Femur (tissue), 1 donor: ENCODE results near the gene TPRG1.
A peak's percentile ranks its signal among the peaks of the same experiment; 100 is the strongest.

Experiments used
- DNase-seq: peaks from one replicate; pipeline ENCODE4 v3.0.0-alpha.2; 2017

The TPRG1 gene

DNA sequence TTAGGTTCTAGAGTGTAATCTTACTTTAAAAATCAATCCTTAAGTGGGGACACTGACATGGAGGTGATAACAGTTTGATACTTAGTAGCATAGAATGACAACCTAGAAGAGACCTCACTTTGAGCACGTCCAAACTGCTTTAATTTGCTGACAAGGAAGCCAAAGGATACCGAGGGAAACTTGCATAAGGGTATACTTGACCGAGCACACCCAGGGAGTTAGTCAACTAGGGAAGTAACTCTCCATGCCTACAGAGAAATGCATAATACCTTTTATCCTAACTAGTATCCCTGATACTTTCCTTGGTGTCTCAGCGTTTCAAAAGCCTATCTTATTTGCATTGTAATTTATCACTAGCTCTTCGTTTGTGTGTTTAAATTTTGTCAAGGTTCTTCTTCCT, 5.5 kb upstream of the TPRG1 start:
- no peak for DNase-seq

DNA sequence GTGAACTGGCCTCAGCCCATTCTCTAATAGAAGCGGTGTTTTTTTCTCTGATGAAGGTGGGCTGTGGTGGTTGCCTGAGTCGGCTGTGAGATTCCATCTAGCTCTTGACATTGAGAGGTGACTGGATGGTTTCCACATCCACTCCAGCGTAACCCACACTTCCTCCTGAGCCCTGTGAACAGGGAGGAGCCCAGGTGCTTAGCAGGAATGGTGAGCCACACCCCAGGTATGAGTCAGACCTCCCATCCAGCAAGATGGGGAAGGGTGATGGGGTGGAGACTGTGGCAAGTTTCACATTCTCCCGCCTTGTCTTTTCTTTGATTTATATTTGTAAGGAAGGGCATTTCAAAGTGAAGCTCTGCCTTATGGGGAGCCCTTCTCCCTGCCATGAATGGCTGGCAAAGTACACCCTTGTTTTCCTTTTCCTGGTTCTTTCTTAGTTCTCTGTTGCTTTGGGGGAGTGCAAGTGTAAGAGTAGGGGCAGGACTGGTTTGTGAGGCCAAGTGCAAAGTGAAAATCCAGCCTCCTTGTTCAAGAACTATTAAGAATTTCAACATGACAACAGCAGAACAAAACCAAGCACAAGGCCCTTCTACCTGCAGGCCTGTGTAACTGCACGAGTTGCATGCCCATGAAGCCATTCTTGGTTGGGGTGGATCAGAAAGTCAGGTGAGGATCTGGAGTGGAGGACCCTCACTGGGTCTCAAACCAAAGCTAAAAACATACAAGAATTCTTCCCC, 4.6 kb upstream of the TPRG1 start:
- no peak for DNase-seq

DNA sequence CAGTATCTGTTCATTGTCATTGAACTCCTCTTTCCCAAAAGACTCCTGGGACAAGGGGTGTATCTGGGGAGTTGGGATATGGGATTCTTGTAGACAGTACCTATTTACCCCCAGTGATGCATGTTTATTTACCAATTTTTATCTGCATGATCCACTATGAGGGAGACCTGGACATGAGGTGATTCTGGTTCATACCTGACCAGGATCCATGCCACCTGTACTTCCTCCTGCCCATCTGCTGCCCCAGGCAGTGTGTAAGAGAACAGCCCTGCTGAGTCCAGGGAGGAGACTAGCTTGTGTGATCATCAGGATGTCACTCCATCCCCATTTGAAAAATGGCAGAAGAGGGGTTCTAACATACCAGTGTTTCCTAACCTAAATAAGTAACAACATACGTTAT, 3.1 kb upstream of the TPRG1 start:
- no peak for DNase-seq

DNA sequence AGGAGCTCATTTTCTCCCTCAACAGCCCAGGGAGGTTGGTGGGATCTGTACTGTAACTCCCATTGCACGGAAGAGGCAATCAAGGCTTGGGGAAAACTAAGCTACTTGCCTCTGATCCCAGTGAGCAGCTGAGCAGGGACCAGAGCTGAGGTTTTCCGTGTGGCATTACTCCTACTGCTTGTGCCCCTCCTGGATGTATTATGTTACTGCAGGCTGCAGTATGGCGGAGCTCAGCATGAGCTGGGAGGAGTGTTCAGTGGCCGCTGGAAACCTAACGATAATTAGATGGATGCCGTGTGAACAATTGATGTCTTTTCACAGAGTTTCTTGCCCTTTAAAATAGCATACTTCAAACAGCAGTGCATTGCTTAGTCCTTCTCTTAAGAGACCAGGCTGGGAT, 2.0 kb upstream of the TPRG1 start:
- no peak for DNase-seq

DNA sequence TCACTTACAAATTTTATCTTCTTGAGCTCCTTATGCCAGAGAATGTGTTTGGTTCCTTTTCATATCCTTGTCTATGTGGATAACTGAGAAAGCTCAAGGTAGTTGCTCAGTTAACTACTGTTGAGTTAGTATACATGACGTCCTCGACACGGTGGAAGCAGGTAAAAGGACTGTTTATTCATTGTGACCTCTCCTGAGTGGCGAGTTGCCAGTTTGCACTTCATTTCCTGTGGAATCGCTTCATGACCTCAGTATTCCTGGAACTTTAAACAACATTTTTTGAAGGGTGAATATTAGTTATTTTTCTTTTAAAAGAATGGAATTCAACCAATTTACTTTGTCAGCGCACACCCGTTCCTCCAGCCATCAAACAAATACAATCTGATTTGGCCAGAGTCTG, 1.2 kb upstream of the TPRG1 start:
- no peak for DNase-seq

DNA sequence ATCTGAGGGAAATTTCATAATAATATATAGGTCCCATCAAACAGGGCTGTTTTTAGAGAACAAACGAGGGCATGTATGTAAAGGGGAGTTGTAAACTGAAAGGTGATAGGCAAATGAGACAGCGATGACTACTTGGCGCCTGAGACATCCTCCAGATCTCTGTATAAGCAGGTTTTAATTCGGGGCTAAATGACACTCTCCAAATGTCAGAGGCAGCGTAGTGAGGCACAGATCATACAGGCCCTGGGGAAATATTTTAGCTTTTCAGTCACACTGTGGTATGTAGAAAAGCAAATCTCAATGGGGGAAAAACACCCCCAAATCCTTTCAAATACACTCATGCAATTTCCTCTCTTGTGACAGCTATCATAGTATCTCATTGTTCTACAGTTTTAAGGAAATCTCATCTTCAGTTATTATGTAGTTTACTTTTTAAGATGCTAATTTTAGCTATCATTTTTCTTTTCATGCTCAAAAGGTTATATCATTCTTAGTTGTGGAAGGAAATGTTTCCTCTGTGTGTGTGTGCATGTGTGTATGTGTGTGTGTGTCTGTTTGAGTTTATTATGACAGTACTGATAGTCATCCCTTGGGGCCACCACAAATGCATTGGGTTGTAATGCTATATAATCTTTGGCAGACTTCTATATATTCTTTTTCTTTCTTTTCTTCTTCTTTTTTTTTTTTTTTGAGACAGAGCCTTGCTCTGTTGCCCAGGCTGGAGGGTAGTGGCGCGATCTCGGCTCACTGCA, 1.1 kb downstream of the TPRG1 start:
- no peak for DNase-seq

DNA sequence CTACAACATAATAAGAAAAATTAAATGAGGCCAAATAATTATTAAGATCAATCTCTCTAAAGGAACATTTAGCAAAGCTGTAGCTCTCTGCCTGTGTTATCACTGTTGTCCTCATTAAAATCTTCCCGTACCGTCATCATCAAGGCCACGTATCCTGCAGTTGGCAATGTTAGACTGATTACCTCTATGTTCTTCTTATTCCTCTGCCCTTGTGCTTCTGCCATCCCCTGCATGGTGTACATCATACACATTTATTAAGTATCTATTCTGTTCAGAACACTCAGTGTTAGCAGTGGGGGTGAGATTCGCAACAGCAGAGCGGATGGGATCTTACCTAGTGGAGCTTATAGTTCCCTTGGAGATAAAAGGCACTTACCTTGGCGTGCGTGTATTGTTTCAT, 12.8 kb downstream of the TPRG1 start:
- no peak for DNase-seq

DNA sequence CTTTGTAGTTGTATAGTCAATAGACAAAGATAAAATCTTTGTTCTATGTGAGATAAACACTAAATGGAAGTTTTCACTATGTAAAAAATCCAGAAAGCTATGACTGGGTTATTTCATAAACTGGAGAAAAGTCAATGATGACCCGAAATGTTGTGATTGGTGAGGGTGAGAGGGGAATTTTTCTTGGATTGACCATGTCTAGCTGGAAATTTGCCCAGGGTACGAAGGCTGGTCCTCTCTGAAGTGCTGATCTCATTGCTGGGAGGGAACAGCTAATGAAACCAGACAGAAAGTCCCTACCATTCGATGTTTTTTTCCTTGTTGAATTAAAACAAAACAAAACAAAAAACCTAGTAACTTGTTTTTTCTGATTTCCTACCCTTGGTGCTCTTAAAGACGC, 14.3 kb downstream of the TPRG1 start:
- DNase-seq: peak; percentile 21

DNA sequence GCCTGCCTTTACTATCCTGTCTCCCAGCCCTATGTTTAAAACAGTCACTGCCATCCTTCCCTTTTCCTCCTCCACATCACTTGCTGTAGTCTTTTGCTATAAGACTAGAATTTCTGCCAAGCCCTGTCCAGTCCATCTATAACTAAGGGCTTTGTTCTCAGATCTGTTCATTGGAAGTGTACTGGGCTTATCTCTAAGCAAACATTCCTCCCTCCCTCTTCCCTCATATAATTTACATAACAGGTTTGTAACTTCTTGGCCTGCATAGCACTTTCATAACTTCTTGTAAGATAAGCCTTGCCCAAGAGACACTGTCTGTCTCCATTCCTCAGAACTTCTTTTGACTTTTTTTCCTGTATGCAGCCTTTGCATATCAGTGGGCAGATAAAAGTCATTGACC, 16.7 kb downstream of the TPRG1 start:
- DNase-seq: no peak

DNA sequence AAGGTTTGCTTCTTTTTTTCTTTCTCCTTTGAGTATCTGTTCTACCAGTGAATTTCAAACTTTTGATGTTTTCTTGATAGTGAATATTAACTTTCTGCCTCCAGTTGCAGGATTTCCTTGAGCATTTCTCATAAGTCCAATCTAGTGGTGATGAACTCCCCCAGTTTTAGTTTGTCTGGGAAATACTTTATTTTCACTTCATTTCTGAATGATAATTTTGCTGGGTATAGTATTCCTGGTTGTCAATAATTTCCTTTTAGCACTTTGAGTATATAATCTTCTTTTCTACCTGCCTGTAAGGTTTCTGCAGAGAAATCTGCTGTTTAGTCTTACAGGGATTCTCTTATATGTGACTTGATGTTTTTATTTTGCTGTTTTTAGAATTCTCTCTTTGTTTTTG, 21.0 kb downstream of the TPRG1 start:
- DNase-seq: no peak

DNA sequence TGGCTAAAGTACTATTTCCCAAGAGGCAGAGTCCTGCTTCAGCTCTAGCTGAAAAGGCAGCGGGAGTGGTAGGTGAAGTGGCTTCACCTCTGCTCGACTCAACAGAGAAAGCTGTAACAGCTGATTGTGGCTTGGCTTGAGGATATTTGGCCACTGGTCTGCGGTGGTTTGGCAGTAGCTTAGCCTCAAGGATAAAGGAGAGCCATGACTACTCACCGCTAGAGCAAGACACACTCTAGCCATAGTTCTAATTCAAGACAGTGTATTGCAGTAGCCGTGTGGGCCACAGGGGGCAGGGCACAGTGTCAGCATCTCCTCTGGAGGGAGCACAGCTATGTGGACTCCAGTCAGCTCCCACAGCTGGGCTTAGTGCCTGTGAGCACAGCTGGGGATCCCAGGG, 23.5 kb downstream of the TPRG1 start:
- DNase-seq: no peak

DNA sequence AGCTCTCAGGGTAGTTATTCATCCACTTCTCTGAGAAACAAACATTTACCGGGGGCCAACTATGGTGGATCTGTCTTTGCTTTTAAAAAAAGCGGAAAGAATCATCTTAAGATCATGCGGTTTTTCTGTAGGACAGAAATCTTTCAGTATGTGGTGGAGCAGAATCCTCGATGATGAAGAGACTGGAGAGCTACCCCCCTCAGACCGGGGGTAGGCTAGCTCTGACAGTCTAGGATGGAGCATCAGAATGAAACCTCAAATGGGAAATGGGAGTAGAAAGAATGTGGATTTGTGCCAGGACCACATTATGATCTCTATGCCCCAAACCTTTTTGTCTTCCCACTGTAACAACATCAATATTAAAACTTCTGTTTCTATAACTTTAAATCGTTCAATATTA, 30.3 kb downstream of the TPRG1 start:
- no peak for DNase-seq

DNA sequence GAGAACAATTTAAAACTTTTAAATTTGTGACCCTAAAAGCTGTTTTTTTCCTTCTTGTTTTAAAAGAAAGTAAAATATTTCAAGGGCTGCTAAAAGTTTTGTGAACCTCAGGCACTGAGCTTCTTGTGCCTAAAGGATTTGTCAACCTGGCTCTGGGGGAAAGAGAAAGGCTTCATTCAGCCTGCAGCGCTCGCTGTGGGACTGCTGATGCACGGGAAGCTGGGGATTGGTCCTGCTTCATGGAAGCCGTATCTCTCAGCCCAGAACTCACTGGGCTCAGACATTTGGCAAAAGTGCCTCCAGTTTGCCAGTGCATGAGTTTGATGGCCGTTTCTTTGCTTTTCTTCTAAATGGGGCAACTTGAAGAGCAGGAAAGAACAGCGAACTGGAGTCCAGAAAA, 30.8 kb downstream of the TPRG1 start:
- DNase-seq: no peak

DNA sequence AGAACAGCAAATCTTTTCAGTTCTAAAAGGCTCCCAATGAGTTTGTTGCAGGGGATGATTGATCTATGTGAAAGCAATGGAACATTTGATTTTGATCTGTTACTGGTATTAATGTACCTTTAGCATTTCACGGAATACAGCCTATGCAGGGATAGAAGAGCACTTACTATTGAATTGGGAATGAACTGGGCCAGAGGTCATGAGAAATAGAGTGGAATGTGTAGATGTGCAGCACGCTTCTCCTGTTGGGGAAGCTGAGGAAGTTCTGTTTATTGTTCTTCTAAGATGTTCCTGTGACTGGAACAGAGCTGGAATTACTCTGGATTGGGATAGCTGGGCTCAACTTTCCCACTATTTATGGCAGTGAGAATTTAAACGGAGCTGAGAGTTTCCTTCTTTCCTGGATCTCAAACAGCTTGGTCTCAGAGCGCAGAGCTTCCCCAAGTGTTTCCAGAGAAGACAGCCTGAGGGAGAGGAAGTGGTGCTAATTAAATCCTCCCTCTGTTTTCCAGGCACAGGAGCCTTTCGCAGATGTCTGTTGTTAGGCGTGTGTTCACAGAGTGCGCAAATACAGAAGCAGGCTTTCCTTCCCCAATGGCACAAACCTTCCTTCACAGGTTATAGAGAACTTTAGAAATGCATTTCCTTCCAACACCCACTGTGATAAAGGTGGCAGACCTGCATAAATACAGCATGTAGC, 32.5 kb downstream of the TPRG1 start:
- no peak for DNase-seq

DNA sequence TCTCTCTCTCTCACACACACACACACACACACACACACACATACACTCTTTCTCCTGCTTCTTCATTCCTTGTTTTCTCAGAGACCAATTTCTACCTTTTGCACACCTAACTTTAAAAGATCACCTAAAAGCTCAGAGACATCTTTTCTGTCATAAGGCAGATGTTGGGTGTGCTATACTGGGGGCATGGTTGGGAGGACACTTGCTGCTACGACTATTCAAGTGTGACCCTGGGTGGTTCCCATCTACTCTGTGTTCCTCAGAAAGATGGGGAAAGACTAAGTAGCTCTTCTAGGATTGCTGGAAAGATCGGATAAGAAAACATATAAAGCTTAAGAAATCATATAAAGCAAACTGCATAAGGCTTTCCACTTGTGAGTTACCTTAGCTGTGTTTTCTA, 33.2 kb downstream of the TPRG1 start:
- DNase-seq: no peak

DNA sequence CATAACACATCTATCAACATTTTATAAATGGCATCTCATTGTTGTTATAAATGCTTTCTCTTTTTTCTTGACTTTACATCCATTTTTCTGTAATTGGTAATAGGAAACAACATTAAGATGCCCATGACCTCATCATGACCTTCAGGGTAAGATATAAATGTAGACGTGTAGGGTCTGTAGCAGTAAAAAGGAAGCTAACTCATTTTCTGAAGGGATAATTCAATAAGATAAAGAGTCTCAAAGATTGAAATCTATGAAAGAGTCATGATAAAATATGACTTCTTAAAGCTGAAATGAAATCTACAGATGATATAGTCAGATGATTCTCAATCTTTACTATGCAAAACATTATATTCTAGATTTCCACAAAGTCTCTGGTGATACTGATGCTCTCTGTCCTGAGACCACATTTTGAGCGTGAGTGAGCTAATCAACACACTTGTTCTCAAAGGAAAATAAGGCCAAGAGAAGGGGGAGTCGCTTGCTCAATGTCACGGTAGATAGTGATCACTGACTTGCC, 38.5 kb downstream of the TPRG1 start:
- no peak for DNase-seq

DNA sequence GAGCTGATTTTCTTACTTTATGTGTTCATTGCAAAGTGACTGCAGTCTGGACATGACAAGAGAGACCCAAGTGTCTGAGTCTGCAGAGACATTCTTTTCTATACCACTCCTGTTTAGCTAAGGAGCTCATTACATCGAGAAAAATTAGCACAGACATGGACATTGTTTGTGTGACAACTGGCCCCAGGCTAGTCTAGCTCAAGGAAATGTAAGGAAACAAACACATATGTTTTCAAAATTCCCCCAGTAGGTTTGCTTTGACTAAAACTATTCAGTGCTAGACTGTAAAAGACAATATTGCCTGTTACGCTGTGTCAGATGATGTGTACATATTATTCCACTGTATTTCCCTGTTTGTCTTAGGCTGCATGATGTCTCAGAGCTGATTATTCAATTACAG, 40.9 kb downstream of the TPRG1 start:
- DNase-seq: no peak

DNA sequence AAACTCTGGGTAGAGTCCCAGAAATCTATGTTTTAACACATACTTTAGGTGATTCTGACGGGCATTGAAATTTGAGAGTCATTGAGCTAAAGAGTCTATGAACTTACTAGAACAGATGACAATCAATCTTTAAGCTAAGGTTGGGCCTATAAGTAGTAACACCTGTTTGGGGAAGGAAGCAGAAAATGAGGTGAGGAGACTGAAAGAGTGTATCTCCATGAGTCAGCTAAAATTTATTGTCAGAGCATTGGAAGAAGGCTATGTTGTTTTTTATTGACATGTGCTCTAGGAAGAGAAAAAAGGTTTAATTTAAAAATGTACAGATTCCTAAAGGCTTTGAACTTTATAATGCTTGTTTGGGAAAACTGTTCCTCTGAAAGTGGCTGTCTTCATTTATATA, 42.9 kb downstream of the TPRG1 start:
- no peak for DNase-seq

DNA sequence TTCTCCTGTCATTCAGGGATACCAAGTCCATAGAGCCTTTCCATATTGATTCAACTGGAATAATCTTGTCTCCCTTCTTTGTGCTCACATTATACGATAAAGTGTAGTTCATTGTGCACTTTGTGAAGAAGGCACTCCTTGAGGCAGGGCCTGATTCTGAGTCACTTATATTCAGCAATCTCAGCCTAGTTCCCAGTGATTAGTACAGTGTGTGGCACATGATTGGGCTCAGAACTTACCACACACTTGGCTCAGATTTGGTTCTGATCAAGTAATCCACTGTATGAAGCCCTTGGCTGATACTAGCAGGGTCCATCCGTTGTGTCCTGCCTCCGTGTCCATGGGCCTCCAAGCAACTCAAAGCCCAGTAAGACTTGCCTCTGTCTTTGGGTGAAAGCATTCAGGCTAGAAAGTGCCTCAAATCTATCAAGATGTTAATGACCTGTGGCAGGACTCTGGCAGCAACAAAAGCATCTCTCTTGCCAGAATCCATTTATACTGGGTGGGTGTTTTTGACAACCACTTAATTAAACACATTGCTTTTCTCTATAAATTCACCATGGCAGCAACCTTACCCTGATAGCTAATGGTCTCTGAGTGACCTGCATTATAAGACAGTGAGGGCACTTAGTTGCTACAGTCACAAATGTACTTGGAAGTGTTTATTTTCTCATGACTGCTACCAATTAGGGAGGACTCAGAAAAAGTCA, 51.3 kb downstream of the TPRG1 start:
- DNase-seq: no peak

DNA sequence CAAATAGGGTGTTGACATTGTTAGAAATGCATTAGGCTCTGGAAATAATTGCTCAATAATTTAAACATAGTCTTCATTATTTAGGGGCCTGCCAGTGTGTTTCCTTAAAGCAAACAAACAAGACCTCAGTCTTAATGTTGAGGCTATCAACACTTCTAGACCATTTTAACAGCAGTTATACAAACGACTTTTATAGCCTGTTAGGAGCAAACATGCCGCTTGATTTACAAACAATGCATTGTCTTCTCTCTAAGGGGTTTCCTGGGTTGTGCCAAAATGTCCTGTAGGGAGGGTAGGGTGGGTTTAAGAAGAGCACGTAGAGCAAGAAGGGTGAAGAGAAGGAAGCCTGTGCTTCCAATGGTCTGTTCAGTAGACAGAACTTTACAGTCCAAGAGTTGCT, 53.7 kb downstream of the TPRG1 start:
- no peak for DNase-seq

DNA sequence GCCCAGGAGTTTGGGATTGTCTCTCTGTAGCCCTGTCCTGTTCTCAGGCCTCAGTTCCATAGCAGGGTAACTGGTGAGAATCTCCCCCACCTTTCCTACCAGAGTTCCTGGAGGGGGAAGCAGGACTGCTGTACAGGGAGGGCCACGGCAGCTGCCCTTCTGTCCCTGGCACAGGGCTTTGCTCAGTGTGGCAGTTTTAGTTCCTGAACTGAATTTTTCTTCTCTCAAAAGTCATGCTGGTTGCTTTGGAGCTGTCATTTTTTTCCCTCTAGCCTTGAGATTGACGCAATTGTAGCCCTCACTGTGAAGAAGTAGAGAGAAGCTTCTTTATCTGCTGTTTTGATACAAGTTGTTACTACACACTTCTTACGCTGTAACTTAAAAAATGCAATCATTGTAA, 55.5 kb downstream of the TPRG1 start:
- no peak for DNase-seq

DNA sequence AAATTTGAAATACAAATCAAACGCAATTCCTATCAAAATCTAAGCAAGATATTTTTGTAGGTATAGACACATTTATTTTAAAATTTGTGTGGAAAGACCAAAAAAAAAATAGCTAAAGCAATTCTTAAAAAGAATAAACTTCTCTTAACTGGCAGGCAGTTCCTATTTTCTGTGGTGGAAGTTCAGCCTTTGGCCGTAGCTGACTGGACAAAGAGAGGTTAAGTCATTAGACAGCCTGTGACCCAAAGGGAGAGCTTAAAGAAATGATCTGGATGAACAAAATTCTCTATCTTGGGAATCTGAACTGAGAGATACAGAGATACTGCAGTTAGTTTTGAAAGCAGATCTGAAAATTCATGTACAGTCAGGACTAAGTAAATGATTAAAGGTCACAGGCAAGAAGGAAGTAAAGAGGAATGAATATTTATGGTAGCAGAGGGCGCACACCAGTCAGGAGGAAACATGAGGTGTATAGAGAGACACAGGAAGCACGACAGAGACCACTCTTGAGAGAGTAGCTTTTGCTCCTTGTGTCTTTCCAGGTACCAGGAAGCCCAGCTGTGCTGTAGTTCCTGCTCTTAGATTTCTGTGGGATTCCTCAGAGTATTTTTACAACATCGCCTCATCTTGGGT, 57.5 kb downstream of the TPRG1 start:
- no peak for DNase-seq

DNA sequence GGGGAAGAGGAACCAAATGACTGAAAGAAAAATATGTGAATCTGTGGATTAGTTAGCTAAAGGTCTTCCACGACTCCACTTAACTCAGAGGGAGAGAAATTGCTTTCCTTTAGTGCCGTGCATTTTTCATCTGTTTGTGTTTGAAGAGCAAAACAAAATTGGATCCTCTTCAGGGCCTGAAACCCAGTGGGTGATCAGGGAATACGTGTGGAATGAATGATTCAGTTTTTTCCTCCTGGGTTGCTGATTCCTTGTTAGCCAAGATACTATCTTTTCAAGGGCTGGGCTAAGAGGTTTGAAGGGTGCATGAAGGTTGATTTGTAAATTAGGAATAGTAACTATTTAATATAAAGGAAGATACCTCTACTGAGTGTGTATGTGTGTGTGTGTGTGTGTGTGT, 61.0 kb downstream of the TPRG1 start:
- no peak for DNase-seq
